Activated CD4-positive, alpha-beta T cell treated with anti-CD3 and anti-CD28 coated beads, Interleukin-2, amount 50 U/mL, for 24 hours (primary cell): ENCODE results near the gene OPRM1.

Experiments
- DNase-seq, 2 donors: peaks; one replicate each; pipeline ENCODE4 v3.0.0-alpha.2; 2020; ENCODE audit warnings: low read depth in 1 of 2, low spot score in 1 of 2

Gene OPRM1

GRCh38 chr6:154276810-154277628, 238.0 kb downstream of the OPRM1 start:
- DNase-seq: no peak

GRCh38 chr6:154277629-154278017, 238.6 kb downstream of the OPRM1 start:
- no peak for DNase-seq

GRCh38 chr6:154280521-154280920, 241.5 kb downstream of the OPRM1 start:
- DNase-seq: no peak

- DNase-seq: no peak
Measured at GRCh38 chr6:154284313-154284853, 245.3 kb downstream of the OPRM1 start.

GRCh38 chr6:154285826-154286225, 246.8 kb downstream of the OPRM1 start:
- DNase-seq: no peak

GRCh38 chr6:154289818-154290508, 250.9 kb downstream of the OPRM1 start:
- DNase-seq: no peak

- no peak for DNase-seq
Measured at GRCh38 chr6:154292066-154292465, 253.0 kb downstream of the OPRM1 start.

GRCh38 chr6:154292855-154293519, 253.9 kb downstream of the OPRM1 start:
- DNase-seq: no peak

- no peak for DNase-seq
Measured at GRCh38 chr6:154295733-154296132, 256.7 kb downstream of the OPRM1 start.
